GM18520 (cell line): ENCODE data around the gene TBCD.

ENCODE experiments used
- ATAC-seq: cut with Tn5 transposase; IDR thresholded peaks from one replicate; pipeline ENCODE4 v1.9.1; 2021; ENCODE audit not compliant: unreplicated experiment

The TBCD gene

DNA sequence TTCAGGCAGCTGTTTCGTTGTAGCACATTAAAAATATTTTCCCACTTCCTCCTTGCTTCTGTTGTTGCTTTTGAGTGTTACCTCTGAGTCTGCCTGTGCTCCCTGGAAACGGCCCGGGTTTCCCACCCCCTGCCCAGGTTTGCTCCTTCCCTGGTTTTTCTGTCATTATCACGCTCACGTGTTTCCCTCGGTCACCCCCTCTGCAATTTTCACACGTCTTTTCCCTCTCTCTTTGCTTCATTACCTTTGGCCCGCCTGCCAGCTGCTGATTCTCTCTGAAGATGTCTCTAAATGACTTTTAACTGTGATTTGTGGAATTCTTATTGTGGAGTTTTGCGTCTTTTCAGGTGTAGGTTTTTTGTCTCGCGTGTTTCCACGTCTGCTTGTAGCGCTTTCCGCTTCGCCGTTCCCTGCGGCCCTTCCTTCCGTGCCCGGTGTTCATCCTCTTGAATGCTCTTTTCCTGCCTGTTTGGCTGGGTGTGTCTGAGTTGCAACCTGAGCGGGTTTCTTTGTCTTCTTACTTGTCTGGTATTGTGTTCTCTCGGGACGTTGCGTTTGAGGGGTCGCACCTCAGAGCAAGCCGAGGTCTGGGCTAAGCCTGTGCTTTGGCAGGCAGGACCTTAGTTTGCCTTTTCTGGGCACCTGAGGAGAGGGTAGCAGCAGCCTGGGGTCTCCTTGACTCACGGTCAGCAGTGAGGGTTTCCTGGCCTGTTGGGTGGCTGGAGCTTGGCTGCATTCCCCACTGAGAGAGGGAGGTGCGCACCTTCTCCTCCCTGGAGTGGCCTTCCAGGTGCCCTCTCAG lies 184.3 kb downstream of the TBCD start:
- ATAC-seq = no peak

DNA sequence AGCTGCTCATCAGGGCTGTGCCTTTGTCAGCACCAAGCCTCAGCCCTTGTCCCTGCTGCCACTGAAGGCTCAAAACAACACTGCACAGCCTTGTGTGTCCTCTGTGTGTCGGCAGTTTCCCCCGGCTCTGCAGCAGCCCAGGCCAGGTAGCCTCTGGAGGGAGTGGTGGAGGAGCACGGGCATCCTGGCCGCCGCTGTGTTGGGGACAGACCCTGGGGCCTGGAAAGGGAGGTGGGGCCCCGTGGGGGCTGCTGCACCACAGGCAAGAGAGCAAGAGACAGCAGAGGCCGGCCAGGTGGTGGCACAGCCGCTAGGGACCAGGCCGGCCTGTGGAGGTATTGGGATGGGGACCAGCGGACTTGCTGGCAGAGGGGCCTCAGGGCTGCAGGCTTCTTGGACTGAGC lies 184.9 kb downstream of the TBCD start:
- ATAC-seq = no peak

DNA sequence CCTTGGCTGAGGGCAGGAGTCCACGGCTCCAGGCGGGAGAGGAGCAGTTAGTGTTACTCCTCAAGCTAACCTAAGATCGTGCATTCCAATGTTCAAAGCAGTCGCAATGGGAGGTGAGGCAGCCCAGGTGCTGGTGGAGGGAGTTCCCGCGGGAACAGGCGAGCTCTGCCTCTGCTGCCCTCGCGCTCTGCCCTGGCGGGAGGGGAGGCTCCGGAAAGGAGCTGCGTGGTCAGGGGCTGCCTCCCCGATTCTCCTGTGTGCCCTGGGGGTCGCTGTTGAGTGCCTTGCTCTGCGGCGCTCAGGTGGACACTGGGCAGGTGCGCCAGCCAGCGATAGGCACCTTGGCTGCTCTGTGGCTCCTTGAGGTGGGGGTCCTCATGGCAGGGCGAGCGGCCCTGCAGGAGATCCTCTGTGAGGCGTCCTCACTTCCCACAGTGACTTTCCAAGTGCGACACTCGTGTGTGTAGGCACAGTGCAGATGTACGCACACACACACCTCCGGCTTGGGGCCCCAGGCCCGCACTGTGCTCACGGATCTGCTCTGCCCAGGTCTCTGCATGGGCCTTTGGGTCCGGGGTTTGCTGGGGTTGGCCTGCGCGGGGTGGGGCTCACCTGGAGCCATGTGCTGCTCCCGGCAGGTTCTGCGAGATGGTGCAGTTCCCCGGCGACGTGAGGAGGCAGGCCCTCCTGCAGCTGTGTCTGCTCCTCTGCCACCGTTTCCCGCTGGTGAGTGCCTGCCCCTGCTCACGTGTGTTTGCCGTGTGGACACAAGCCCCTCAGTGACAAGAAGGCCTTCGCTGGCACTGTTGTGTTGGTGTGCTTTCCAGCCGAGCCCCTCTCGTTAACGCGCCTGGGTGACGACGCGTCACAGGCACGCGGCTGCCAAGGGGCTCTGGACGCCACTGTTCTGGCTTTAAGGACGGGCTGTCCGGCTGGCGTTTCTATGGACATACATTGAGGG lies 185.8 kb downstream of the TBCD start:
- ATAC-seq = no peak

DNA sequence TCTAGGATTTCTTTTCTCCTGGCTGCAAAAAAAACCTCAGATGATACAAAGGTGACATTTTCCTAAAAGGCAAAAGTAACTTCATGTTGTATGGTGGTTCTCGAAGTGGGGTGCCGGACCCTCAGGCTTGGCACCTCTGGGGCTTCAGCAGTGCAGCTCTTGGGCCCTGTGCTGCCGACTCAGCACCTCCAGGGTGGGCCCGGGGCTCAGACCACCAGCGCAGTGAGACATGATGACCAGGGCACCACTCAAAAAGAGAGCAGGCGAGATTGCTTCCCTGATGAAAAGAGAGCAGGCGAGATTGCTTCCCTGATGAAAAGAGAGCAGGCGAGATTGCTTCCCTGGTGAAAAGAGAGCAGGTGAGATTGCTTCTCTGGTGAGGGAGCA lies 186.6 kb downstream of the TBCD start:
- ATAC-seq = no peak

DNA sequence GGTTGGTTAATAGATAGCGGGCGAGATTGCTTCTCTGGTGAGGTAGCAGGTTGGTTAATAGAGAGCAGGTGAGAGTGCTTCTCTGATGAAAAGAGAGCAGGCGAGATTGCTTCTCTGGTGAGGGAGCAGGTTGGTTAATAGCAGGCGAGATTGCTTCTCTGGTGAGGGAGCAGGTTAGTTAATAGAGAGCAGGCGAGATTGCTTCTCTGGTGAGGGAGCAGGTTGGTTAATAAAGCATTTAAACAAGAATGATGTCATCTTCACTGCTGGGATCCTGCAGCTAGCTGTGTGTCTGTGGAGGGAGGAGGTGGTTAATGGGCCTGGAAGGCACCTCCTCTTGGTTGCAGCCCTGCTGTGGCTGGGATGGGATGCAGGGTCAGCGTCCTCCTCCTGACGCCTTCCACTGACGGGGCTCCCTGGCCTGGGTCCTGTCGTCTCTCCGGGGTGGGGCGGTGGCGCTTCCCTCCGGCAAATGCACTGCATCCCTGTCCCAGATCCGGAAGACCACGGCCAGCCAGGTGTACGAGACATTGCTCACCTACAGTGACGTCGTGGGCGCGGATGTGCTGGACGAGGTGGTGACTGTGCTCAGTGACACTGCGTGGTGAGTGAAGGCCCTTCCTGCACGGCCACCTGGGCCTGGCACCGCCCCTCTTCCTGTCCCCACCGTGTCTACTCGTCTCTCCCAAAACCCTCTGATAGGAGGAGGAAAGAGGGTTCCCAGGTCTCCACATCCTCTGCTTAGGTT lies 187.2 kb downstream of the TBCD start:
- ATAC-seq = no peak

DNA sequence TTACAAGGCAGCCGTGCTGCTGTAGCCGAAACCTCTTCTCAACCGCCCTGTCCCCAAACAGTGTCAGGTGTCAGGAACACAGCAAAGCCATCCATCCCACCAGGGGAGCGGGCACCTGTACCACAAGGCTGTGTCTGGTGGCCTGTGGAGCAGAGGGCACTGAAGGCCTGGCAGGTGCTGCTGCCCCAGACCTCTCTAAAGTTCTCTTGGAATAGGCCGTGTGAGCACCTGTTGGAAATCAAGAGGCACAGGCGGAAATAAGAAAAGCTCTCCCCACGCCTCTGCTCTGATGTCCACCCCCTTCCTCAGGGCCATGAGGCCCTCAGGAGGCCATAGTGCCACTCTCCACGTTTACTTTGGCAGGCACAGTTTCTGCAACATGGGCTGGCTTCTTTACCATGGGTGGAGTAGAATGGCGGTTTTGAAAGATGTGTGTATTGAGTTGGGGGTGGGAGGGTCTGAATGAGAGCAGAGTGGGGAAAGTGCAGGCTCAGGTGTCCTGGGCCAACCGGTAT lies 187.8 kb downstream of the TBCD start:
- ATAC-seq = no peak

DNA sequence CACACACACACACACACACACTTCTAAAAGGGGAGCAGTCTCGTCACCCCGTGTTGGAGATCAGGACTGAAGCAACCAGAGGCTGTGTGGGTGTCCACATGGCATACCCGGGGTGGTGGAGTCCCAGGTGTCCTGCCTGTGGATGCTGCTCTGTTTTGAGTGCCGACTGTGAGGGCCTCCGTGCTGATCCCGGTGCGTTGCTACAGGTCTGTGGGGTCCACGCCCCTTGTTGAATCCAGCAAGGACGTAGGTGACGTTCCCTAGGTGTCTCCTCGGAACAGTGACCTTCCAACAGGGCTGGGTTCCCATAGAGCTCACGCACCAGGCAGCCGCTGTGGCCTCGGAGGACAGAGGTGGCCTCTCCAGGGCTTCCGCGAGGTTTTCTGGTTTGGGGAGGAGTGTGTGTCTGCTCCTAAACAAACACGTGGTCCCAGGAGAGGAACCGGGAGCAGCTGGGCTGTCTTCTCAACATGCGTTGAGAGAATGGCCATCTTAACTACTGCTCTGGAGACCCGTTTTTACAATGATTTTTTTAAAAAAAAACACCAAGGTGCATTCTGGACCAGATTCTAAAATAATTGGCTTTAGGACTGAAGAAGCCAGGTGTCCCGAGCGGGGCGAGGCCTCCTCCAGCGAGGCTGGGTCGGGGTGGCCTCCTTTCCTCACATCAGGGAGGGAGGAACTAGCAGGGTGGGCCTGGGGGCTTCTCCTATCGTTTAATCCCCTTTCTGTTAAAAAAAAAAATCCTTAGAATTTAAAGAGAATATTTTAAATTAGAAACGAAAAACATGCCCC lies 188.6 kb downstream of the TBCD start:
- no peak for ATAC-seq

DNA sequence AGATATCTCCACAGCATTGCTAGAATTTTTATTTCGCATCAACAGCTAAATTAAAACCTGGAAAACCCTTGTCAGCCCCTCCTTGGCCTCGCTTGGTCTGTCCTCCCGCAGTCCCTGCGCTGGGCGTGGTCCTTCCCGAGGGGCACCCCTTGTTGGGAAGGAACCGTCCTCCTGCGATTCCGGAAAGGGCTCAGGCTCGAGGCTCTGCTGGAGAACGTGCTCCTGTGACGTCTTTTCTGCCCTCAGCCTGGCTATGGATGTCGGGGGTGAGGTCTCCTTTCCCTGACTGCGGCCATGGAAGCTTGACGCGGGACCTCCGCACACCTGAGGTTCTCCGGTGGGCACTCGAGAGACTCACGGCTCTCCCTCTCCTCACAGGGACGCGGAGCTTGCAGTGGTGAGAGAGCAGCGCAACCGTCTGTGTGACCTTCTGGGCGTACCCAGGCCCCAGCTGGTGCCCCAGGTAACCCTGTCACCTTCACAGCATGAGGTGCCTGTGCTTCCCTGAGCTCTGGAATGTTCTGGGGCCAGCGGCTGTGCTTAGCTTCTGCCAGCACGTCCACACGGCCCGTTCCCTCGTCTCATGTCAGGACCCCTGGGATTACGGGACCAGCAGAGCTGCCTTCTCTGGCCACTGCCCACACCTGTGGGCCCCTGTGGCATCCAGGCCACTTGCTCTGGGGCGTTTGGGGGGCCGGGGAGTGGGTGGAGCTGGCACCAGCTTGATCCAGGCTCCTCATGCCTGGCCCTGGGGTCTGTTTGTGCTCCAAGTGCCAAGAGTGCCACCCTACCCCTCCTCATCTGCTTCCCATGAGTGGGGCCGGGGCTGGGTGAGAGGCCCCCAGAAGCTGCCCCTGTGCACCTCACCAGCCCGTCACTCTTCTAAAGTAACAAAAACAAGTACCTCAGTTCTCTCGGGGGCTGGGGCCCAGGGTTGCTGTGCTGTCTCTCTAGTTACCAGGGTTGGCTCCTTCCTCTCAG lies 189.4 kb downstream of the TBCD start:
- no peak for ATAC-seq

DNA sequence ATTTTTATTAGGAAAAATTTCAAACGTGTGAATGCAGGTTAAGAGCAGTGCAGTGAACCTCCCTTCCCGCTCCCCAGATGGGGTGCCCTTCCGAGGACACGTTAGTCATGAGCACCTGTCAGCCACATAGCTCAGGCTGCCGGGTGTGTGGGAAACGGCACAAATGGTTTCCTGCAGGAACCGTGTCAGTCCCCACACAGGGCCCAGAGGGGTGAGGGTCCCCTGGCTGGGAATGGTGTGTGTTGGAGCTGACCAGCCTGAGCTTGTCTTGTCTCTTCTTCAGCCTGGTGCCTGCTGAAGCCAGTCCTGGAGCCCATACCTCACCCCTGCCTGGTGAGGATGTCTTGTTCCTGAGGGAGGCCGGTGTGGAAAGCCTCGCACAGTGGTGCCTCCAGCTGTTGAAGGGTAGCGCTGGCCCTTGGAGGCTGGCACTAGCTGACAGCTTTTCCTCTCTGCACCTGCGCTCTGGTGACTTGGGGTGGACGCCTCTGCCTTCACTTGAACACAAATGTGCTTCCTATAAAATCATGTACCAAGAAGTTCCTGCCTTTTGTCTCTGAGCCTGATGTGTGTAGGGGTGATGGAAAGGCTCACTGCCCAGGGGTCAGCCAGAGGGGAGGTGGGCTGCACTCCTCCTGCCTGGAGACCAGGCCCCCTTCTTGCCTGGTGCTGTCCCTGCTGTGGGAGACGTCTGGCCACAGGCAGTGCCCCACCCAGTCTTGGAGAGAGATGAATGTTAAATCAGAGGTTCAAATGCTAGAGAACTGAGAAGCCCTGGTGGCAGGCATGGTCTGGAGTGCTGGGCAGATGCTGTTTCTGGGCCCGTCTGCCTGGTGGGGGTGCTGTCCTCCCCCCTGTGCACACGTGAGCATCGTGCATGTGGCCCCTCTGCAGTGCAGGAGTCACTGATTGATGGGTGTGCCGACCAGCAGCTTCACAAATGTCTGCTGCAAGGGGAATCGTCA lies 190.6 kb downstream of the TBCD start:
- no peak for ATAC-seq

DNA sequence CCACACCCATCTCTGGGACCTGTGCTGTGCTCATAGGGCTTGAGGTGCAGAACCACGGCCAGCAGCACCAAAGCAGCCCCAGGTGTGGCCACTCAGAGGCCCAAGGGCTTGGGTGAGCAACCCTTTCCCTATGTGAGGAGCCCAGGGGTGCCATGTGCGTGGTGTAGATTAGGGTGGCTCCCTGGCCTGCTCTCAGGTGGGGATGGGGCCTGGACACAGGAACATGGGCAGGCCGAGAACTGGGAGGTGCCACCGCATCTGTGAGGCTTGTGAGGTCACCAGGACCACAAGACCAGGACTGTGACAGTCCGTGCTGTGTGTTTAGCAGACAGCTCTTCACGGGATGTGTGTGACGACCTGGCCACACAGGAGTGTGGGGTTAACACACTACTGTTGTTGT lies 191.5 kb downstream of the TBCD start:
- no peak for ATAC-seq

DNA sequence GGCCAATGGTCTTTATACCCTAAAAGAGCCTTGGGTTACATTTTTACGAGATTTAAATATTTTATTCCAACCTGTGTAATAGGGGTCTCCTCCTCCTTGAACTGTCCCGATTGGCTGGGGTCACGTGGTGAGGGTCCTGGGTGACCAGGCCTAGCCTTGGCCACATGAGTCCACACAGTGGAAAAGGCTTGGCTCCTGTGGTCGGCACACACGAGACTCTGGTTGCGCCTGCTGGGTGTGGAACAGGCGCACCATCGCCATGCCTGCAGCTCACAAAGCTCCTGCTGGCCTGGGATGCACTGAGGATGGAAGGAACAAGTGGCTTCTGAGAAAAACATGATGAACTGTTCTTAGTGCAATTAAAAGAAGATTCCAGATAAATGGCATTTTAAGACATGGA lies 191.9 kb downstream of the TBCD start:
- no peak for ATAC-seq

DNA sequence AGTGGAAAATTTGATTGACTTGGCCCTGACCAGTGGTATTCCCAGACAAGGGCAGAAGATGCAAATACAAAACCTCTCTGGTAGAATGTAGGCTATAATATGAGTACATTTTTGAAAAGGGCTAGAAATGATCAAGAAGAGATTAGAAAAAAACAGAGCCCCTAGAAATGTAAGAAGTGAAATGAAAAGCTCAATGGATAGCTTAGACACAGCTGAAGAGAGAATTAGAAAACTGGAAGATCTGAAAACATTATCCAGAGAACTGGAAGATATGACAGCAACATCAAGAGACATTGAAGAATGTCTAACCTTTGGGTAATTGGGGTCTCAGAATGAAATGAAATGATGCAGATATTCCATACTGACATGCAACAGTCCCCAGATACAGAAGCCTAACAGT lies 193.1 kb downstream of the TBCD start:
- ATAC-seq = no peak

DNA sequence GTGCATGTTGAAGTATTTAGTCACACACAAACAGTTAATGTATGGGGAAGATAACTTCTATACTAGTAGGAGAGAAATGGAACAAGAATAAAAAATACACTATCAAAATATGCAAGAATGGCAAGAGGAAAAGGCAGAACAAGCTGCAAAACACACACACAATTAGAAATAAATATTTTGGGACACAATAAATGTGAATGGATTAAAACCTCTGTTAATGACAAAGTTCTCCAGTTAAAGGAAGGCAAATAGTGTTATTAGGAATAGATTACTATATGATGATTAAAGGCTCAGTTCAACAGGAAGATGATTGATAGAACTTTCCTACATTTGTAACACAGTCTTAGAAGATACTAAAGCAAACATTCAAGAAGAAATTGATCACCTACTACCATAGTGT lies 194.2 kb downstream of the TBCD start:
- ATAC-seq = no peak

DNA sequence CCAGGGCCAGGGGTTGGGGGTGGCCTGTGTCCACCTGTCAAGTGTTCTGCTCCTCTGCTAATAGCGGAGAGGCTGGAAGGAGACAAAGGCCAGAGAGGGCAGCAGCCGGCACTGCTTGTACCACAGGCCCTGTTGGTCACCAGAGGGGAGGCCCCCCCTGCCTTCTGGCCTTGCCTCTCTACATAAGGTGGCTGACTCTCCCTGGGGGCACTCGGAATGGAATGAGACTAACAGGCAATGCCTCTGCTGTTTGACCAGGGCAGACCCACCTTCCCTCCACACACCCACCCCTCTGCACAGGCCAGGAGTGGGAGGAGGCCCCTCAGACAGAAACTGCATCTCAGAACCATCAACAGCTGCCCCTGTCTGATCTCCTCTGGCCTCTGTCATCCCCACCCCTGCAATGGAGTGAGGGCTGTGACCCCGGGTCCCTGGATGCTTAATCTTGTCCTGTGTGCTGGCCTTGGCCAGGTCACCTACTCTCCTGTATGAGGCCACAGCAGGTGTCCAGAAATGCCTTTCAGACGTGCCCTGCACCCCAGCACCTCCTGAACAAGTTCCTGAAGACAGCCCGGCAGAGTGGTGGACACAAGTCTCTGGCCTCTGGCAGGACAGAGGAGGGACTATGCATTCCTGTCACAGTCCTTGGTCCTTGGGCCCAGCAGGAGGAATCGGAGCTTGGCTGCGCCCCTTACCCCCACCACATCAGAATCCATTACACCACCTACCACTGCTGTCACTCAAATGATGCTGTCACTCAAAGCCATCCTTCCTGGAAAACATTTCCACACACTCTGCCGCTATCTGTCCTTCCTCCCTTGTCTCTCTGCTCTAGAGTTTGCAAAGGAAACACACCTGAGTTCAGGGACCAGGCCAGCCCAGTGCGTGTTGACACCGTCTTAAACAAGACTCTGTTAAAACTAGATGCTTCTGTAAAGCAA lies 195.5 kb downstream of the TBCD start:
- ATAC-seq = no peak

DNA sequence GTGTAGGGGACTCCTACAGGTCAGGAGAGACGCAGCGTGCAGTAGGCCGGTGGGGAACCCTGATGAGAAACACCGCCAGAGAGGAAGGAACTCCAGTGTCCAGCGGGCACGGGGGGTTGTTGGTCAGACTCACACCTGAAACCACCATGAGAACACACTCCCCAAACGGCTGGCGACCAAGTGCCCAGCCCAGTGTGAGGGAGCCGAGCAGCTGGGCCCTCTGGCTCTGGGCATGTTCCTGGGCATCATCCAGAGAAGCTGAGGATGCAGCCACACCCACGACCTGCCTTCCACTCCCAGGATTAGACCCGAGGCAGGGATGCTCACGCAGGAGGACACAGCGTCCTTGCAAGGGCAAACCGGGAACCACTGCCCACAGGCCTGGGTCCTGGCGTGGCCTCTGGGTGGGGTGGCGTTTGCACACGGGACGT lies 196.2 kb downstream of the TBCD start:
- no peak for ATAC-seq

DNA sequence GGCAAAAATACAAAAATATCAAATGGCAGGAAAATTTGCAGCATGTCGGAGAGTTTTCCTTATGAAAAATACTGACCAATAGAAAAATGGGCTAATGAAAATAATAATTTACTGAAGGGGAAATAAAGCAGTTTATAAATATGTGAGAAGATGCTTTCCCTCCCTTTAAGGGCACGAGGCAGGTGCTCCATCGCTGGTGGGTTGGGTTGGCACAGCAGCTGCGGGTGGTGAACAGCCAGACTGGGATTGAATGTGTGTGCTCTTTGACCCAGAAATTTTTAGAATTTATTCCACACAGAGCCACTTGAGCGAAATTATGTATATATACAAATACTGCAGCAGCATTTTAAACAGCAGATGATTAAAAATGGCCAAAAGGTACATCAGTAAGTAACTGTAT lies 197.1 kb downstream of the TBCD start:
- no peak for ATAC-seq

DNA sequence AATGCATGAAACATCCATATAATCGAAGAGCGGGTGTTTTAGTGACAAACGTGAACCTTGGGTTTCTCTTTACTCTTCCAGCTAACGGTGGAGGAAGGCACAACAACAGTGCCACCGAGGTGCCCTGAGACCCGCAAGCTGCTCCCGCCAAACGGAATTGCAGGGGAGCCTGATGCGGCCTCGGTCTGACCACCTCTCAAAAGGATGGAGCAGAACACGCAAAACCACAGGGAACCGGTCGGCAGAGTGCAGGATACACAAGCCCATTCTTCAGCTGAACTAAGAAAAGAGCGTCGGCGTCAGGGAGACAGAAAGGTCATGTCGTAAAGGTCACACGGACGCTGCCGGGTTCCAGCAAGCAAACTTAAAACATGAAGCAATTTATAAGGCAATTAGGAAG lies 197.5 kb downstream of the TBCD start:
- no peak for ATAC-seq
